K562 (cell line): ENCODE measurements around the gene GOLGA2. TPM values are rescaled to one million over a fixed set of nuclear protein-coding genes. Genes with fewer than 3 reads are reported as not detected.
A peak's percentile ranks its signal among the peaks of the same experiment; 100 is the strongest.

Source experiments
- DMBX1 ChIP-seq: fragments of 250-450 bp; sonication (Bioruptor Pico); IDR thresholded peaks from 2 replicates; pipeline ENCODE4 v1.8.0; 2022; ENCODE audit warnings: inconsistent platforms, mild to moderate bottlenecking, moderate library complexity, borderline replicate concordance
- ESRRB ChIP-seq: fragments of 250-450 bp; sonication (Bioruptor Pico); IDR thresholded peaks from 2 replicates; pipeline ENCODE4 v1.5.0; 2020; ENCODE audit warnings: mild to moderate bottlenecking, moderate library complexity, borderline replicate concordance
- EWSR1 ChIP-seq: fragments of 450-650 bp; IDR thresholded peaks from 2 replicates; pipeline ENCODE4 v1.6.1; 2018; ENCODE audit warnings: borderline replicate concordance, mild to moderate bottlenecking, low read depth, moderate library complexity; ENCODE audit not compliant: partially characterized antibody
- FOXM1 ChIP-seq, 2 experiments: fragments of 450-650 bp in 1 of 2; sonication (generic) in 1 of 2; formaldehyde crosslinking in 1 of 2; IDR thresholded peaks; 2 replicates each; pipeline versions ENCODE4 v1.6.1 to v1.9.0; 2017 to 2022; ENCODE audit warnings: low read depth in 2 of 2, mild to moderate bottlenecking in 2 of 2, missing genetic modification reagents in 1 of 2, moderate library complexity in 1 of 2
- GABPA ChIP-seq: fragments of 200-800 bp; sonication (Bioruptor generic); conservative IDR thresholded peaks from 2 replicates; pipeline ENCODE4 v1.6.1; 2016; ENCODE audit warnings: low read depth, missing genetic modification characterization, missing compliant biosample characterization
- PHF8 ChIP-seq: fragments of 200-600 bp; sonication (generic); IDR thresholded peaks from 2 replicates; pipeline ENCODE4 v1.6.1; 2012; ENCODE audit warnings: mixed run types, mild to moderate bottlenecking, inconsistent platforms, low read length, moderate library complexity, borderline replicate concordance
- PRPF4 ChIP-seq: fragments of 200-400 bp; formaldehyde crosslinking; IDR thresholded peaks from one replicate; pipeline ENCODE4 v1.6.1; 2017; ENCODE audit warnings: low read length, low read depth, mild to moderate bottlenecking; ENCODE audit not compliant: insufficient read depth, poor library complexity, severe bottlenecking
- RAD21 ChIP-seq, 2 experiments: fragments of 250-450 bp in 1 of 2; fragments of 450-650 bp in 1 of 2; sonication (Bioruptor Pico) in 1 of 2; formaldehyde crosslinking in 1 of 2; IDR thresholded peaks in 1 of 2; conservative IDR thresholded peaks in 1 of 2; 2 replicates each; pipeline versions ENCODE4 v1.4.0 to v1.8.0; 2020 to 2022; ENCODE audit warnings: mild to moderate bottlenecking in 2 of 2, moderate library complexity in 1 of 2
- RBM15 ChIP-seq: fragments of 200-400 bp; formaldehyde crosslinking; IDR thresholded peaks from 2 replicates; pipeline ENCODE4 v1.6.1; 2018; ENCODE audit warnings: mild to moderate bottlenecking, low read length, moderate library complexity; ENCODE audit not compliant: insufficient read depth
- RBM22 ChIP-seq: fragments of 200-400 bp; formaldehyde crosslinking; IDR thresholded peaks from 2 replicates; pipeline ENCODE4 v1.6.1; 2018; ENCODE audit warnings: low read length, low read depth; ENCODE audit not compliant: poor library complexity, severe bottlenecking
- SOX6 ChIP-seq: fragments of 450-650 bp; IDR thresholded peaks from 2 replicates; pipeline ENCODE4 v1.6.1; 2014; ENCODE audit warnings: mild to moderate bottlenecking
- SRF ChIP-seq, 2 experiments: fragments of 250-450, 450-650 bp in 1 of 2; sonication (Bioruptor Pico) in 1 of 2; sonication (generic) in 1 of 2; formaldehyde crosslinking; IDR thresholded peaks; 2 replicates each; pipeline versions ENCODE4 v1.5.0 to v1.5.1; 2020 to 2022; ENCODE audit warnings: mild to moderate bottlenecking in 1 of 2, missing genetic modification reagents in 1 of 2
- TAF15 ChIP-seq: fragments of 200-400 bp; formaldehyde crosslinking; IDR thresholded peaks from 2 replicates; pipeline ENCODE4 v1.6.1; 2017; ENCODE audit warnings: mild to moderate bottlenecking, low read depth, low read length, moderate library complexity
- TRIM28 ChIP-seq: fragments of 450-650 bp; IDR thresholded peaks from 2 replicates; pipeline ENCODE4 v1.6.1; 2017
- ZNF695 ChIP-seq: fragments of 450-650 bp; formaldehyde crosslinking; IDR thresholded peaks from 2 replicates; pipeline ENCODE4 v1.4.0; 2020; ENCODE audit warnings: mild to moderate bottlenecking, moderate library complexity
- ZNF707 ChIP-seq: fragments of 250-450 bp; sonication (Bioruptor Pico); conservative IDR thresholded peaks from 2 replicates; pipeline ENCODE4 v1.8.0; 2022; ENCODE audit warnings: inconsistent platforms, mild to moderate bottlenecking, moderate library complexity
- polyA plus RNA-seq, 8 experiments: library from polyadenylated mRNA; depleted of rRNA in 4 of 8; stranded (reverse) in 5 of 8; unstranded in 3 of 8; fragments of >200 nt; fragmentation: Nextera tagmentation in 2 of 8; fragmentation: Illumina TruSeq in 1 of 8; extraction: Ambion mirVana in 2 of 8; extraction: Trizol in 1 of 8; gene quantifications; 2 replicates each; pipeline versions ENCODE4 v1.2.1 to v1.2.3, GENCODE V29; 2011 to 2014; ENCODE audit warnings: inconsistent platforms in 1 of 8, missing spikeins in 1 of 8
- total RNA-seq, 7 experiments: library from RNA; depleted of rRNA in 6 of 7; stranded (reverse); fragments of >200 nt in 6 of 7; fragmentation: Illumina TruSeq in 2 of 7; extraction: Trizol in 2 of 7; gene quantifications; 2 replicates each; pipeline versions ENCODE4 v1.2.1 to v1.2.3, GENCODE V29; 2011 to 2021; ENCODE audit warnings: low replicate concordance in 1 of 7
- TF ChIP-seq, protein P1 (sequence below): fragments of 250-450 bp; sonication (Bioruptor Pico); IDR thresholded peaks from 2 replicates; pipeline ENCODE4 v1.4.0; 2020; ENCODE audit warnings: mild to moderate bottlenecking, moderate library complexity
- TF ChIP-seq, protein P2 (sequence below): IDR thresholded peaks from 2 replicates; pipeline ENCODE4 v1.6.1; 2014; ENCODE audit warnings: antibody characterized with exemption
- TF ChIP-seq, protein P3 (sequence below): fragments of 250-450 bp; sonication (Bioruptor Pico); IDR thresholded peaks from 2 replicates; pipeline ENCODE4 v1.5.0; 2022; ENCODE audit warnings: mild to moderate bottlenecking

The GOLGA2 gene
- total and polyA plus RNA-seq, 9 of the 15 experiments (the other 6 are each of a cell fraction or from before 2014, with no cell fraction given), result 15.7 to 138 (median 76.0) TPM

- TF ChIP-seq PHF8 (peak; percentile 28; the same call in 1 of the 2 replicates), RAD21 (CRISPR knock-in tag; conservative IDR thresholded peaks at IDR 0.05 in 1 of 2, IDR thresholded peaks at IDR 0.05 in 1 of 2) (peak; percentile 4 to 36; a peak in 1 of 4 replicates), EWSR1 (no peak), FOXM1 (IDR thresholded peaks at IDR 0.05; ENCODE audit: low read depth) (no peak), FOXM1 (CRISPR knock-in tag; IDR thresholded peaks at IDR 0.05; ENCODE audit: low read depth) (no peak), ZNF695 (CRISPR knock-in tag) (no peak), GABPA (no peak), SRF (CRISPR knock-in tag; IDR thresholded peaks at IDR 0.05) (no peak), ZNF707 (no peak), DMBX1 (CRISPR knock-in tag) (peak; percentile 83), ESRRB (CRISPR knock-in tag) (no peak), TAF15 (no peak), SOX6 (no peak), PRPF4 (no peak), TRIM28 (no peak), RBM15 (no peak), RBM22 (no peak)
- TF ChIP-seq, protein P1, sequence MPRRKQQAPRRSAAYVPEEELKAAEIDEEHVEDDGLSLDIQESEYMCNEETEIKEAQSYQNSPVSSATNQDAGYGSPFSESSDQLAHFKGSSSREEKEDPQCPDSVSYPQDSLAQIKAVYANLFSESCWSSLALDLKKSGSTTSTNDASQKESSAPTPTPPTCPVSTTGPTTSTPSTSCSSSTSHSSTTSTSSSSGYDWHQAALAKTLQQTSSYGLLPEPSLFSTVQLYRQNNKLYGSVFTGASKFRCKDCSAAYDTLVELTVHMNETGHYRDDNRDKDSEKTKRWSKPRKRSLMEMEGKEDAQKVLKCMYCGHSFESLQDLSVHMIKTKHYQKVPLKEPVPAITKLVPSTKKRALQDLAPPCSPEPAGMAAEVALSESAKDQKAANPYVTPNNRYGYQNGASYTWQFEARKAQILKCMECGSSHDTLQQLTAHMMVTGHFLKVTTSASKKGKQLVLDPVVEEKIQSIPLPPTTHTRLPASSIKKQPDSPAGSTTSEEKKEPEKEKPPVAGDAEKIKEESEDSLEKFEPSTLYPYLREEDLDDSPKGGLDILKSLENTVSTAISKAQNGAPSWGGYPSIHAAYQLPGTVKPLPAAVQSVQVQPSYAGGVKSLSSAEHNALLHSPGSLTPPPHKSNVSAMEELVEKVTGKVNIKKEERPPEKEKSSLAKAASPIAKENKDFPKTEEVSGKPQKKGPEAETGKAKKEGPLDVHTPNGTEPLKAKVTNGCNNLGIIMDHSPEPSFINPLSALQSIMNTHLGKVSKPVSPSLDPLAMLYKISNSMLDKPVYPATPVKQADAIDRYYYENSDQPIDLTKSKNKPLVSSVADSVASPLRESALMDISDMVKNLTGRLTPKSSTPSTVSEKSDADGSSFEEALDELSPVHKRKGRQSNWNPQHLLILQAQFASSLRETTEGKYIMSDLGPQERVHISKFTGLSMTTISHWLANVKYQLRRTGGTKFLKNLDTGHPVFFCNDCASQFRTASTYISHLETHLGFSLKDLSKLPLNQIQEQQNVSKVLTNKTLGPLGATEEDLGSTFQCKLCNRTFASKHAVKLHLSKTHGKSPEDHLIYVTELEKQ (CRISPR knock-in tag), result no peak
- TF ChIP-seq, protein P2, sequence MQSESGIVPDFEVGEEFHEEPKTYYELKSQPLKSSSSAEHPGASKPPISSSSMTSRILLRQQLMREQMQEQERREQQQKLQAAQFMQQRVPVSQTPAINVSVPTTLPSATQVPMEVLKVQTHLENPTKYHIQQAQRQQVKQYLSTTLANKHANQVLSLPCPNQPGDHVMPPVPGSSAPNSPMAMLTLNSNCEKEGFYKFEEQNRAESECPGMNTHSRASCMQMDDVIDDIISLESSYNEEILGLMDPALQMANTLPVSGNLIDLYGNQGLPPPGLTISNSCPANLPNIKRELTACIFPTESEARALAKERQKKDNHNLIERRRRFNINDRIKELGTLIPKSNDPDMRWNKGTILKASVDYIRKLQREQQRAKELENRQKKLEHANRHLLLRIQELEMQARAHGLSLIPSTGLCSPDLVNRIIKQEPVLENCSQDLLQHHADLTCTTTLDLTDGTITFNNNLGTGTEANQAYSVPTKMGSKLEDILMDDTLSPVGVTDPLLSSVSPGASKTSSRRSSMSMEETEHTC, result no peak
- TF ChIP-seq, protein P3, sequence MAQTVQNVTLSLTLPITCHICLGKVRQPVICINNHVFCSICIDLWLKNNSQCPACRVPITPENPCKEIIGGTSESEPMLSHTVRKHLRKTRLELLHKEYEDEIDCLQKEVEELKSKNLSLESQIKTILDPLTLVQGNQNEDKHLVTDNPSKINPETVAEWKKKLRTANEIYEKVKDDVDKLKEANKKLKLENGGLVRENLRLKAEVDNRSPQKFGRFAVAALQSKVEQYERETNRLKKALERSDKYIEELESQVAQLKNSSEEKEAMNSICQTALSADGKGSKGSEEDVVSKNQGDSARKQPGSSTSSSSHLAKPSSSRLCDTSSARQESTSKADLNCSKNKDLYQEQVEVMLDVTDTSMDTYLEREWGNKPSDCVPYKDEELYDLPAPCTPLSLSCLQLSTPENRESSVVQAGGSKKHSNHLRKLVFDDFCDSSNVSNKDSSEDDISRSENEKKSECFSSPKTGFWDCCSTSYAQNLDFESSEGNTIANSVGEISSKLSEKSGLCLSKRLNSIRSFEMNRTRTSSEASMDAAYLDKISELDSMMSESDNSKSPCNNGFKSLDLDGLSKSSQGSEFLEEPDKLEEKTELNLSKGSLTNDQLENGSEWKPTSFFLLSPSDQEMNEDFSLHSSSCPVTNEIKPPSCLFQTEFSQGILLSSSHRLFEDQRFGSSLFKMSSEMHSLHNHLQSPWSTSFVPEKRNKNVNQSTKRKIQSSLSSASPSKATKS (CRISPR knock-in tag), result no peak
Observed at GRCh38 chr9:128296340-128297220, 20.8 kb upstream of the GOLGA2 start (continued).
